Keratinocyte (primary cell): ENCODE measurements around the gene C12orf42. TPM values are rescaled to one million over a fixed set of nuclear protein-coding genes. Genes with fewer than 3 reads are reported as not detected.

ENCODE experiments used
- DNase-seq: peaks from one replicate; pipeline ENCODE4 v3.0.0-alpha.2; 2011; ENCODE audit warnings: low read depth, missing footprints, low spot score
- FAIRE-seq: peaks from 2 replicates; lab custom pipeline; 2011; peaks lifted over from hg19 to GRCh38; lab: Jason Lieb, UNC
- H2AFZ ChIP-seq: 2 replicates; pipeline ENCODE4 v1.6.0; 2012; ENCODE audit warnings: low read length, control low read depth, inconsistent platforms; ENCODE audit not compliant: control insufficient read depth
- H3K27ac ChIP-seq: 2 replicates; pipeline ENCODE4 v1.5.1; 2011; ENCODE audit warnings: low read length; ENCODE audit not compliant: control insufficient read depth, insufficient read depth
- H3K27me3 ChIP-seq: 3 replicates; pipeline ENCODE4 v1.6.0; 2011; ENCODE audit warnings: low read length; ENCODE audit not compliant: control insufficient read depth, insufficient read depth; ENCODE audit errors: extremely low read depth
- H3K36me3 ChIP-seq, 2 experiments: 2 replicates in 1 of 2; 3 replicates in 1 of 2; pipeline ENCODE4 v1.5.1; 2011; ENCODE audit warnings: low read length in 2 of 2, mild to moderate bottlenecking in 1 of 2; ENCODE audit not compliant: control insufficient read depth in 2 of 2, insufficient read depth in 2 of 2; ENCODE audit errors: extremely low read depth in 1 of 2
- H3K4me1 ChIP-seq: 3 replicates; pipeline ENCODE4 v1.5.1; 2011; ENCODE audit warnings: low read length; ENCODE audit not compliant: control insufficient read depth, insufficient read depth; ENCODE audit errors: extremely low read depth
- H3K4me2 ChIP-seq: 3 replicates; pipeline ENCODE4 v1.6.0; 2011; ENCODE audit warnings: low read depth, low read length; ENCODE audit not compliant: control insufficient read depth, insufficient read depth; ENCODE audit errors: extremely low read depth
- H3K4me3 ChIP-seq, 3 experiments: fragments of 200-600 bp in 1 of 3; sonication (generic) in 1 of 3; 2 replicates in 2 of 3; 3 replicates in 1 of 3; pipeline ENCODE4 v1.5.1; 2011 to 2016; ENCODE audit warnings: low read length in 3 of 3, mild to moderate bottlenecking in 3 of 3, control low read depth in 2 of 3, inconsistent platforms in 1 of 3, low read depth in 1 of 3, mixed read lengths in 1 of 3, mixed run types in 1 of 3, moderate library complexity in 1 of 3; ENCODE audit not compliant: control insufficient read depth in 2 of 3, insufficient read depth in 2 of 3; ENCODE audit errors: extremely low read depth in 1 of 3
- H3K79me2 ChIP-seq: 2 replicates; pipeline ENCODE4 v1.6.0; 2012; ENCODE audit warnings: low read length; ENCODE audit not compliant: control insufficient read depth, insufficient read depth
- H3K9ac ChIP-seq: 3 replicates; pipeline ENCODE4 v1.6.0; 2011; ENCODE audit warnings: low read length; ENCODE audit not compliant: control insufficient read depth, insufficient read depth; ENCODE audit errors: extremely low read depth
- H3K9me1 ChIP-seq: 3 replicates; pipeline ENCODE4 v1.6.0; 2011; ENCODE audit warnings: low read length; ENCODE audit not compliant: control insufficient read depth, insufficient read depth; ENCODE audit errors: extremely low read depth
- H3K9me3 ChIP-seq: 2 replicates; pipeline ENCODE4 v1.5.1; 2012; ENCODE audit warnings: low read depth, low read length; ENCODE audit not compliant: control insufficient read depth
- H4K20me1 ChIP-seq: 3 replicates; pipeline ENCODE4 v1.6.0; 2011; ENCODE audit warnings: low read length; ENCODE audit not compliant: control insufficient read depth, insufficient read depth; ENCODE audit errors: extremely low read depth
- CTCF ChIP-seq, 3 experiments: IDR thresholded peaks in 1 of 3; conservative IDR thresholded peaks in 1 of 3; optimal IDR thresholded peaks in 1 of 3; 2 replicates in 2 of 3; 3 replicates in 1 of 3; pipeline versions ENCODE3 to v1.5.1; 2011; ENCODE audit warnings: low read length in 3 of 3, mild to moderate bottlenecking in 3 of 3, moderate library complexity in 2 of 3, control low read depth in 1 of 3, inconsistent platforms in 1 of 3; ENCODE audit not compliant: insufficient read depth in 2 of 3; ENCODE audit errors: extremely low read depth in 1 of 3
- EZH2 ChIP-seq: IDR thresholded peaks from one replicate; pipeline ENCODE4 v1.6.1; 2012; ENCODE audit warnings: inconsistent platforms, mild to moderate bottlenecking, low read length, moderate library complexity
- dilution Hi-C: fragments of 300-500 bp; cut with MboI; formaldehyde crosslinking; loops from one replicate; pipeline ENCODE4 v1.7.0; 2020; ENCODE audit warnings: low sequenced_read_pairs; ENCODE audit not compliant: extremely low pct_ligation_motif_present
- polyA plus RNA-seq, 5 experiments: library from polyadenylated mRNA; depleted of rRNA in 3 of 5; stranded (reverse) in 3 of 5; stranded (forward) in 1 of 5; unstranded in 1 of 5; fragments of >200 nt; gene quantifications; 1 replicate in 1 of 5; 2 replicates in 3 of 5; 3 replicates in 1 of 5; pipeline versions ENCODE4 v1.2.1 to v1.2.3, GENCODE V29; 2011 to 2012; ENCODE audit warnings: missing spikeins in 2 of 5, low read depth in 1 of 5, low replicate concordance in 1 of 5

The C12orf42 gene
- polyA plus RNA-seq, 1 donor (not counting 4 experiments of a cell fraction or from before 2014, with no cell fraction given): 0.08 TPM

GRCh38 chr12:103273645-103274044 is 222.1 kb downstream of the C12orf42 start:
- Histone ChIP-seq H3K4me3 (no peak overlapping the region), H3K27ac (no peak overlapping the region), H4K20me1 (no peaks in the 10 kb centered on the region), H3K79me2 (no peaks in the 10 kb centered on the region), H3K9me3 (no peaks in the 10 kb centered on the region), H3K9ac (no peak overlapping the region), H2AFZ (no peak overlapping the region), H3K36me3 (no peaks in the 10 kb centered on the region), H3K27me3 (no peaks in the 10 kb centered on the region), H3K9me1 (no peaks in the 10 kb centered on the region), H3K4me1 (no peaks in the 10 kb centered on the region), H3K4me2 (no peak overlapping the region)
- FAIRE-seq (no peak), DNase-seq (no peak)
- TF ChIP-seq CTCF (optimal IDR thresholded peaks at IDR 0.05 in 1 of 3, IDR thresholded peaks at IDR 0.05 in 1 of 3, conservative IDR thresholded peaks at IDR 0.05 in 1 of 3; ENCODE audit: extremely low read depth in 1 of 3, insufficient read depth in 2 of 3, low read length in 3 of 3) (no peak), EZH2 (no peak)
- dilution Hi-C loops: no loop called here

- no peak for FAIRE-seq
- H3K27ac ChIP-seq: no peak overlapping the region
- no peaks in the 10 kb centered on the region for H3K79me2 ChIP-seq
- H2AFZ ChIP-seq: no peak overlapping the region
- no peak for DNase-seq
- no peak overlapping the region for H3K9ac ChIP-seq
- no peaks in the 10 kb centered on the region for H4K20me1 ChIP-seq
- no peaks in the 10 kb centered on the region for H3K36me3 ChIP-seq
- no peaks in the 10 kb centered on the region for H3K27me3 ChIP-seq
- no peaks in the 10 kb centered on the region for H3K4me1 ChIP-seq
- H3K4me3 ChIP-seq: no peak overlapping the region
- no peak overlapping the region for H3K4me2 ChIP-seq
- dilution Hi-C loops: no loop called here
- H3K9me1 ChIP-seq: no peaks in the 10 kb centered on the region
- no peaks in the 10 kb centered on the region for H3K9me3 ChIP-seq
- TF ChIP-seq EZH2: no peak
- TF ChIP-seq CTCF (optimal IDR thresholded peaks at IDR 0.05 in 1 of 3, IDR thresholded peaks at IDR 0.05 in 1 of 3, conservative IDR thresholded peaks at IDR 0.05 in 1 of 3; ENCODE audit: extremely low read depth in 1 of 3, insufficient read depth in 2 of 3, low read length in 3 of 3): no peak
Measured at GRCh38 chr12:103272949-103273348, 222.8 kb downstream of the C12orf42 start.
